Muscle of leg (tissue), 11 donors: ENCODE results near the gene CERS6. TPM values are rescaled to one million over a fixed set of nuclear protein-coding genes. Genes with fewer than 3 reads are reported as not detected.

Experiments
- DNase-seq: peaks from one replicate; pipeline ENCODE4 v3.0.0; 2013
- H3K27ac ChIP-seq: one replicate; pipeline ENCODE4 v1.5.1; 2013; ENCODE audit warnings: mild to moderate bottlenecking, low read length, control low read depth
- H3K27me3 ChIP-seq: one replicate; pipeline ENCODE4 v1.6.1; 2013; ENCODE audit warnings: low read length; ENCODE audit not compliant: control insufficient read depth, insufficient read depth
- H3K36me3 ChIP-seq: one replicate; pipeline ENCODE4 v1.6.1; 2013; ENCODE audit warnings: low read length; ENCODE audit not compliant: control insufficient read depth, insufficient read depth
- H3K4me1 ChIP-seq: one replicate; pipeline ENCODE4 v1.6.1; 2013; ENCODE audit warnings: low read length; ENCODE audit not compliant: control insufficient read depth, insufficient read depth
- H3K4me3 ChIP-seq: one replicate; pipeline ENCODE4 v1.5.1; 2013; ENCODE audit warnings: low read length, control low read depth
- H3K9me3 ChIP-seq: replicated peaks from 2 replicates; pipeline ENCODE4 v1.6.1; 2013; ENCODE audit warnings: low read depth, low read length; ENCODE audit not compliant: control insufficient read depth
- WGBS: methylation state at CpG from one replicate; pipeline ENCODE4 v1.1.5; 2013; ENCODE audit warnings: missing lambda C conversion rate; ENCODE audit not compliant: insufficient coverage; 5-methylcytosine and 5-hydroxymethylcytosine counted together
- polyA plus RNA-seq, 8 donors: library from polyadenylated mRNA; unstranded; fragments of 120-200 nt; gene quantifications; one replicate each; pipeline versions ENCODE4 v1.2.1 to v1.2.3, GENCODE V29; 2013; ENCODE audit warnings: inconsistent platforms in 1 of 8, low replicate concordance in 1 of 8; ENCODE audit not compliant: insufficient read length in 8 of 8, insufficient read depth in 1 of 8
- total RNA-seq: library from RNA; stranded (reverse); fragments of 120-200 nt; gene quantifications from one replicate; pipeline ENCODE4 v1.2.4, GENCODE V29; 2013

CERS6 gene
- total and polyA plus RNA-seq, 9 donors: 21.2 to 54.4 (median 39.0) TPM

- Histone ChIP-seq H3K27ac (no peak overlapping the region), H3K27me3 (no peaks in the 10 kb centered on the region), H3K9me3 (no peaks in the 10 kb centered on the region), H3K4me3 (no peak overlapping the region), H3K4me1 (peaks cover 13% of the 10 kb centered on the region), H3K36me3 (no peaks in the 10 kb centered on the region)
- no peak for DNase-seq
These were observed 9.5 kb downstream of the CERS6 start for GRCh38 chr2:168465594-168465993.

GRCh38 chr2:168466190-168466737, 10.2 kb downstream of the CERS6 start:
- no peak for DNase-seq
- no peak overlapping the region for H3K4me3 ChIP-seq
- no peaks in the 10 kb centered on the region for H3K27me3 ChIP-seq
- H3K27ac ChIP-seq: no peak overlapping the region
- no CpG with 5 or more reads among the region's 2 CpGs for WGBS
- H3K4me1 ChIP-seq: peaks cover 14% of the 10 kb centered on the region
- no peaks in the 10 kb centered on the region for H3K9me3 ChIP-seq
- H3K36me3 ChIP-seq: no peaks in the 10 kb centered on the region

- H3K27me3 ChIP-seq: no peaks in the 10 kb centered on the region
- H3K4me3 ChIP-seq: no peak overlapping the region
- H3K27ac ChIP-seq: no peak overlapping the region
- peaks cover 17% of the 10 kb centered on the region for H3K4me1 ChIP-seq
- DNase-seq: no peak
- no peaks in the 10 kb centered on the region for H3K9me3 ChIP-seq
- WGBS: no CpG with 5 or more reads among the region's 3 CpGs
- no peaks in the 10 kb centered on the region for H3K36me3 ChIP-seq
These were observed 10.9 kb downstream of the CERS6 start for GRCh38 chr2:168466834-168467565.

- Histone ChIP-seq H3K36me3 (no peaks in the 10 kb centered on the region), H3K4me3 (no peak overlapping the region), H3K4me1 (peaks cover 17% of the 10 kb centered on the region), H3K9me3 (no peaks in the 10 kb centered on the region), H3K27me3 (no peaks in the 10 kb centered on the region), H3K27ac (no peak overlapping the region)
- no peak for DNase-seq
- 100% methylated on average over 2 of the region's 2 CpGs for WGBS
These were observed 11.7 kb downstream of the CERS6 start for GRCh38 chr2:168467729-168468128.

GRCh38 chr2:168468354-168468753, 12.3 kb downstream of the CERS6 start:
- Histone ChIP-seq H3K9me3 (no peaks in the 10 kb centered on the region), H3K4me3 (no peak overlapping the region), H3K4me1 (peaks cover 17% of the 10 kb centered on the region), H3K36me3 (no peaks in the 10 kb centered on the region), H3K27ac (no peak overlapping the region), H3K27me3 (no peaks in the 10 kb centered on the region)
- no peak for DNase-seq

- DNase-seq: no peak
- Histone ChIP-seq H3K36me3 (no peaks in the 10 kb centered on the region), H3K4me1 (peaks cover 17% of the 10 kb centered on the region), H3K27me3 (no peaks in the 10 kb centered on the region), H3K27ac (no peak overlapping the region), H3K9me3 (no peaks in the 10 kb centered on the region), H3K4me3 (no peak overlapping the region)
- 100% methylated on average over 1 of the region's 3 CpGs for WGBS
These were observed 13.4 kb downstream of the CERS6 start for GRCh38 chr2:168469281-168469988.

GRCh38 chr2:168470320-168471162, 14.5 kb downstream of the CERS6 start:
- Histone ChIP-seq H3K27ac (peak overlapping the region; percentile 1), H3K36me3 (no peaks in the 10 kb centered on the region), H3K4me3 (no peak overlapping the region), H3K27me3 (no peaks in the 10 kb centered on the region), H3K9me3 (no peaks in the 10 kb centered on the region), H3K4me1 (peaks cover 17% of the 10 kb centered on the region)
- 59% methylated on average over 3 of the region's 4 CpGs for WGBS
- no peak for DNase-seq

GRCh38 chr2:168471163-168471475, 15.0 kb downstream of the CERS6 start:
- H3K27ac ChIP-seq: no peak overlapping the region
- DNase-seq: no peak
- no peaks in the 10 kb centered on the region for H3K27me3 ChIP-seq
- H3K36me3 ChIP-seq: no peaks in the 10 kb centered on the region
- H3K9me3 ChIP-seq: no peaks in the 10 kb centered on the region
- H3K4me3 ChIP-seq: no peak overlapping the region
- H3K4me1 ChIP-seq: peaks cover 17% of the 10 kb centered on the region

GRCh38 chr2:168475636-168476035, 19.6 kb downstream of the CERS6 start:
- no CpG with 5 or more reads among the region's 4 CpGs for WGBS
- H3K9me3 ChIP-seq: no peaks in the 10 kb centered on the region
- no peak overlapping the region for H3K27ac ChIP-seq
- no peaks in the 10 kb centered on the region for H3K36me3 ChIP-seq
- peaks cover 7% of the 10 kb centered on the region for H3K4me1 ChIP-seq
- H3K27me3 ChIP-seq: no peaks in the 10 kb centered on the region
- DNase-seq: no peak
- no peak overlapping the region for H3K4me3 ChIP-seq

- no peaks in the 10 kb centered on the region for H3K27me3 ChIP-seq
- no peaks in the 10 kb centered on the region for H3K4me1 ChIP-seq
- H3K36me3 ChIP-seq: no peaks in the 10 kb centered on the region
- H3K9me3 ChIP-seq: no peaks in the 10 kb centered on the region
- 100% methylated on average over 1 of the region's 1 CpG for WGBS
- H3K4me3 ChIP-seq: no peak overlapping the region
- no peak for DNase-seq
- H3K27ac ChIP-seq: no peak overlapping the region
These were observed 22.1 kb downstream of the CERS6 start for GRCh38 chr2:168478206-168478605.
